SK-N-SH (cell line): ENCODE measurements around the gene PRKN. TPM values are rescaled to one million over a fixed set of nuclear protein-coding genes. Genes with fewer than 3 reads are reported as not detected.

Experiments
- CTCF ChIA-PET: fragments of 300-600, 350-600 bp; formaldehyde crosslinking; extraction: SDS; loops from one replicate; lab custom pipeline; 2021; lab: Yijun Ruan, JAX
- POLR2A ChIA-PET: fragments of 350-600 bp; sonication (Branson Sonifier 250); formaldehyde crosslinking; extraction: SDS; loops from one replicate; lab custom pipeline; 2020; ENCODE audit warnings: antibody characterized with exemption, inconsistent platforms; lab: Yijun Ruan, JAX
- DNase-seq: peaks from one replicate; pipeline ENCODE4 v3.0.0; 2012
- H2AFZ ChIP-seq: fragments of 200-600 bp; sonication (generic); 2 replicates; pipeline ENCODE4 v1.8.1; 2016; ENCODE audit warnings: antibody characterized with exemption, mild to moderate bottlenecking, low read depth
- H3F3A ChIP-seq: fragments of 200-600 bp; sonication (generic); replicated peaks from 2 replicates; pipeline ENCODE3; 2016; ENCODE audit warnings: antibody characterized with exemption, mild to moderate bottlenecking; ENCODE audit not compliant: insufficient read depth
- H3K27ac ChIP-seq, 2 experiments: fragments of 200-500 bp in 1 of 2; fragments of 200-600 bp in 1 of 2; sonication (Bioruptor generic) in 1 of 2; sonication (generic), shearing (Covaris generic) in 1 of 2; 2 replicates each; pipeline versions ENCODE4 v1.5.1 to v1.6.1; 2014 to 2016; ENCODE audit warnings: low read depth in 2 of 2, inconsistent platforms in 1 of 2, low read length in 1 of 2, mild to moderate bottlenecking in 1 of 2, mixed read lengths in 1 of 2
- H3K27me3 ChIP-seq: fragments of 200-600 bp; sonication (generic), shearing (Covaris generic); 2 replicates; pipeline ENCODE4 v1.6.1; 2016; ENCODE audit warnings: mixed run types; ENCODE audit not compliant: insufficient read depth
- H3K36me3 ChIP-seq, 2 experiments: fragments of 200-500 bp in 1 of 2; fragments of 200-600 bp in 1 of 2; sonication (Bioruptor generic) in 1 of 2; sonication (generic) in 1 of 2; replicated peaks in 1 of 2; 2 replicates each; pipeline versions ENCODE3 to v1.5.1; 2014 to 2016; ENCODE audit warnings: low read length in 1 of 2, mild to moderate bottlenecking in 1 of 2; ENCODE audit not compliant: insufficient read depth in 2 of 2, control insufficient read depth in 1 of 2
- H3K4me1 ChIP-seq, 2 experiments: fragments of 200-500 bp in 1 of 2; fragments of 200-600 bp in 1 of 2; sonication (Bioruptor generic) in 1 of 2; sonication (generic), shearing (Covaris generic) in 1 of 2; 2 replicates each; pipeline versions ENCODE4 v1.5.1 to v1.6.1; 2014 to 2016; ENCODE audit warnings: low read depth in 1 of 2, low read length in 1 of 2, mixed run types in 1 of 2; ENCODE audit not compliant: insufficient read depth in 2 of 2, control insufficient read depth in 1 of 2
- H3K4me2 ChIP-seq: fragments of 200-600 bp; sonication (generic), shearing (Covaris generic); 2 replicates; pipeline ENCODE4 v1.6.1; 2017; ENCODE audit warnings: mixed run types
- H3K4me3 ChIP-seq, 2 experiments: fragments of 200-500 bp in 1 of 2; fragments of 200-600 bp in 1 of 2; sonication (Bioruptor generic) in 1 of 2; sonication (generic), shearing (Covaris generic) in 1 of 2; 2 replicates each; pipeline versions ENCODE4 v1.5.1 to v1.8.1; 2014 to 2016; ENCODE audit warnings: low read depth in 2 of 2, inconsistent platforms in 1 of 2, low read length in 1 of 2, mild to moderate bottlenecking in 1 of 2, mixed read lengths in 1 of 2, moderate library complexity in 1 of 2
- H3K79me2 ChIP-seq: fragments of 200-600 bp; sonication (generic); 2 replicates; pipeline ENCODE4 v1.8.1; 2017; ENCODE audit warnings: mild to moderate bottlenecking; ENCODE audit not compliant: insufficient read depth
- H3K9ac ChIP-seq: fragments of 200-600 bp; sonication (generic); 2 replicates; pipeline ENCODE4 v1.6.1; 2017; ENCODE audit warnings: mixed run types
- H3K9me2 ChIP-seq: fragments of 200-600 bp; sonication (generic); 2 replicates; pipeline ENCODE4 v1.6.1; 2017; ENCODE audit warnings: mixed run types
- H3K9me3 ChIP-seq: fragments of 200-600 bp; sonication (generic); 2 replicates; pipeline ENCODE4 v1.6.1; 2017; ENCODE audit warnings: mixed run types, mild to moderate bottlenecking, moderate library complexity
- H4K20me1 ChIP-seq: fragments of 200-600 bp; sonication (generic); 2 replicates; pipeline ENCODE4 v1.6.1; 2017; ENCODE audit warnings: mild to moderate bottlenecking, mixed run types; ENCODE audit not compliant: insufficient read depth
- EP300 ChIP-seq, 2 experiments: IDR thresholded peaks; 2 replicates each; pipeline versions ENCODE4 v1.4.0 to v1.6.1; 2012; ENCODE audit warnings: borderline replicate concordance in 1 of 2, low read depth in 1 of 2, low read length in 1 of 2
- FOSL2 ChIP-seq: IDR thresholded peaks from 2 replicates; pipeline ENCODE4 v1.4.0; 2012; ENCODE audit warnings: low read depth, mild to moderate bottlenecking, moderate library complexity, borderline replicate concordance
- FOXM1 ChIP-seq: IDR thresholded peaks from 2 replicates; pipeline ENCODE4 v1.4.0; 2012; ENCODE audit warnings: low read depth, mild to moderate bottlenecking
- GABPA ChIP-seq: IDR thresholded peaks from 2 replicates; pipeline ENCODE4 v1.4.0; 2012; ENCODE audit warnings: low read depth, mild to moderate bottlenecking
- GATA2 ChIP-seq: sonication (generic); formaldehyde crosslinking; IDR thresholded peaks from 2 replicates; pipeline ENCODE4 v1.5.0; 2020; ENCODE audit warnings: mild to moderate bottlenecking, missing genetic modification reagents
- NRF1 ChIP-seq: IDR thresholded peaks from 2 replicates; pipeline ENCODE4 v1.6.1; 2012; ENCODE audit warnings: low read depth, mild to moderate bottlenecking, low read length
- RAD21 ChIP-seq: IDR thresholded peaks from 2 replicates; pipeline ENCODE4 v1.6.1; 2012; ENCODE audit warnings: mild to moderate bottlenecking, low read length
- RCOR1 ChIP-seq: fragments of 150-350 bp; IDR thresholded peaks from 2 replicates; pipeline ENCODE4 v1.6.1; 2017; ENCODE audit warnings: antibody characterized with exemption, low read length
- RFX5 ChIP-seq: IDR thresholded peaks from 2 replicates; pipeline ENCODE4 v1.6.1; 2012; ENCODE audit warnings: mild to moderate bottlenecking, improper control_type of control experiment, low read length
- RXRA ChIP-seq: IDR thresholded peaks from 2 replicates; pipeline ENCODE4 v1.4.0; 2012; ENCODE audit warnings: low read depth, mild to moderate bottlenecking, borderline replicate concordance
- SIN3A ChIP-seq: IDR thresholded peaks from 2 replicates; pipeline ENCODE4 v1.6.1; 2012; ENCODE audit warnings: low read depth, mild to moderate bottlenecking, low read length, moderate library complexity, borderline replicate concordance
- SMC3 ChIP-seq: IDR thresholded peaks from 2 replicates; pipeline ENCODE4 v1.6.1; 2012; ENCODE audit warnings: low read depth, low read length, improper control_type of control experiment
- TAF1 ChIP-seq: IDR thresholded peaks from 2 replicates; pipeline ENCODE4 v1.6.1; 2012; ENCODE audit warnings: low read depth, mild to moderate bottlenecking, low read length, moderate library complexity, borderline replicate concordance
- TCF12 ChIP-seq: IDR thresholded peaks from 2 replicates; pipeline ENCODE4 v1.4.0; 2012
- TEAD4 ChIP-seq: IDR thresholded peaks from 2 replicates; pipeline ENCODE4 v1.4.0; 2012; ENCODE audit warnings: mild to moderate bottlenecking, borderline replicate concordance; ENCODE audit not compliant: insufficient read depth
- YY1 ChIP-seq: IDR thresholded peaks from 2 replicates; pipeline ENCODE4 v1.4.0; 2012; ENCODE audit warnings: low read depth, mild to moderate bottlenecking
- WGBS: methylation state at CpG from one replicate; pipeline ENCODE4 v1.1.6; 2017; ENCODE audit warnings: low lambda C conversion rate; 5-methylcytosine and 5-hydroxymethylcytosine counted together
- polyA plus RNA-seq, 3 experiments: library from polyadenylated mRNA; depleted of rRNA; stranded (reverse); fragments of >200 nt; gene quantifications; 2 replicates each; pipeline ENCODE4 v1.2.3, GENCODE V29; 2012
- TF ChIP-seq, protein P1 (sequence below): IDR thresholded peaks from 2 replicates; pipeline ENCODE4 v1.4.0; 2012; ENCODE audit warnings: low read depth
- TF ChIP-seq, protein P2 (sequence below): fragments of 150-350 bp; IDR thresholded peaks from 2 replicates; pipeline ENCODE4 v1.6.1; 2016; ENCODE audit warnings: mild to moderate bottlenecking, low read depth, low read length
- TF ChIP-seq, protein P3 (sequence below): IDR thresholded peaks from 2 replicates; pipeline ENCODE4 v1.4.0; 2012; ENCODE audit warnings: low read depth, borderline replicate concordance
- TF ChIP-seq, protein P4 (sequence below): fragments of 150-350 bp; IDR thresholded peaks from 2 replicates; pipeline ENCODE4 v1.6.1; 2017; ENCODE audit warnings: antibody characterized with exemption, low read length, low read depth, borderline replicate concordance

PRKN gene
- polyA plus RNA-seq, 1 of the 3 experiments (the other 2 are of a cell fraction): 0.76 TPM

DNA sequence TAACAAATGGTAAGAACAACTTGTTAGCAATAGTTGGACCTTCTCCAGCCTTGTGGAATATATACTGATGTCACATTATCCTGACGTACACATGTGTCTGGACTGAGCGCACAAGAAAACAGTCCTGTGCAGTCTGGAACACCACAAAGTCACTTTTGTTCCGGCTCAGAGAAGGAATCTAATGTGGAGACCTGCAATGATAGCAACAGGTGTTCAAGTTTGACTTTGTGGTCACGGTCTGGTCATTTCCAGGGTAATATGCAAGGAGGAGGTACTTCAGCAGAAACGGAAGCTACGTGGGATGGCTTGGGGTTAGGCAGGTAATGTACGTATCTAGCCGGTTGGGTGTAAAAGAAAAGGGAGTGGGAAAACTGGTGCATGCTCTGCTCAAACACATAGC lies 766.5 kb downstream of the PRKN start:
- DNase-seq: no peak
- no peaks in the 10 kb centered on the region for H3F3A ChIP-seq
- no peak overlapping the region for H3K4me2 ChIP-seq
- H3K4me3 ChIP-seq: no peak overlapping the region
- no peaks in the 10 kb centered on the region for H4K20me1 ChIP-seq
- no peak overlapping the region for H2AFZ ChIP-seq
- H3K9me3 ChIP-seq: no peaks in the 10 kb centered on the region
- CTCF ChIA-PET: no interaction called here
- WGBS: 64% methylated on average over 8 of the region's 8 CpGs
- TF ChIP-seq, protein P1, sequence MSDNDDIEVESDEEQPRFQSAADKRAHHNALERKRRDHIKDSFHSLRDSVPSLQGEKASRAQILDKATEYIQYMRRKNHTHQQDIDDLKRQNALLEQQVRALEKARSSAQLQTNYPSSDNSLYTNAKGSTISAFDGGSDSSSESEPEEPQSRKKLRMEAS: no peak
- TF ChIP-seq, protein P2, sequence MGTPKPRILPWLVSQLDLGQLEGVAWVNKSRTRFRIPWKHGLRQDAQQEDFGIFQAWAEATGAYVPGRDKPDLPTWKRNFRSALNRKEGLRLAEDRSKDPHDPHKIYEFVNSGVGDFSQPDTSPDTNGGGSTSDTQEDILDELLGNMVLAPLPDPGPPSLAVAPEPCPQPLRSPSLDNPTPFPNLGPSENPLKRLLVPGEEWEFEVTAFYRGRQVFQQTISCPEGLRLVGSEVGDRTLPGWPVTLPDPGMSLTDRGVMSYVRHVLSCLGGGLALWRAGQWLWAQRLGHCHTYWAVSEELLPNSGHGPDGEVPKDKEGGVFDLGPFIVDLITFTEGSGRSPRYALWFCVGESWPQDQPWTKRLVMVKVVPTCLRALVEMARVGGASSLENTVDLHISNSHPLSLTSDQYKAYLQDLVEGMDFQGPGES: no peak
- TF ChIP-seq SIN3A (no peak), YY1 (no peak), RAD21 (no peak), TCF12 (no peak), RXRA (no peak), RFX5 (no peak), FOSL2 (no peak), SMC3 (no peak), RCOR1 (no peak), NRF1 (no peak), GABPA (no peak), EP300 (IDR thresholded peaks at IDR 0.05; ENCODE audit: borderline replicate concordance in 1 of 2, low read depth in 1 of 2, low read length in 1 of 2) (no peak), TEAD4 (no peak), GATA2 (CRISPR knock-in tag) (no peak), FOXM1 (no peak), TAF1 (no peak)
- TF ChIP-seq, protein P3, sequence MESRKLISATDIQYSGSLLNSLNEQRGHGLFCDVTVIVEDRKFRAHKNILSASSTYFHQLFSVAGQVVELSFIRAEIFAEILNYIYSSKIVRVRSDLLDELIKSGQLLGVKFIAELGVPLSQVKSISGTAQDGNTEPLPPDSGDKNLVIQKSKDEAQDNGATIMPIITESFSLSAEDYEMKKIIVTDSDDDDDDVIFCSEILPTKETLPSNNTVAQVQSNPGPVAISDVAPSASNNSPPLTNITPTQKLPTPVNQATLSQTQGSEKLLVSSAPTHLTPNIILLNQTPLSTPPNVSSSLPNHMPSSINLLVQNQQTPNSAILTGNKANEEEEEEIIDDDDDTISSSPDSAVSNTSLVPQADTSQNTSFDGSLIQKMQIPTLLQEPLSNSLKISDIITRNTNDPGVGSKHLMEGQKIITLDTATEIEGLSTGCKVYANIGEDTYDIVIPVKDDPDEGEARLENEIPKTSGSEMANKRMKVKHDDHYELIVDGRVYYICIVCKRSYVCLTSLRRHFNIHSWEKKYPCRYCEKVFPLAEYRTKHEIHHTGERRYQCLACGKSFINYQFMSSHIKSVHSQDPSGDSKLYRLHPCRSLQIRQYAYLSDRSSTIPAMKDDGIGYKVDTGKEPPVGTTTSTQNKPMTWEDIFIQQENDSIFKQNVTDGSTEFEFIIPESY: no peak
- TF ChIP-seq, protein P4, sequence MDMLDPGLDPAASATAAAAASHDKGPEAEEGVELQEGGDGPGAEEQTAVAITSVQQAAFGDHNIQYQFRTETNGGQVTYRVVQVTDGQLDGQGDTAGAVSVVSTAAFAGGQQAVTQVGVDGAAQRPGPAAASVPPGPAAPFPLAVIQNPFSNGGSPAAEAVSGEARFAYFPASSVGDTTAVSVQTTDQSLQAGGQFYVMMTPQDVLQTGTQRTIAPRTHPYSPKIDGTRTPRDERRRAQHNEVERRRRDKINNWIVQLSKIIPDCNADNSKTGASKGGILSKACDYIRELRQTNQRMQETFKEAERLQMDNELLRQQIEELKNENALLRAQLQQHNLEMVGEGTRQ: no peak
- no peaks in the 10 kb centered on the region for H3K9me2 ChIP-seq
- H3K79me2 ChIP-seq: no peaks in the 10 kb centered on the region
- no peaks in the 10 kb centered on the region for H3K4me1 ChIP-seq
- H3K36me3 ChIP-seq: no peaks in the 10 kb centered on the region
- no peaks in the 10 kb centered on the region for H3K27me3 ChIP-seq
- no peak overlapping the region for H3K27ac ChIP-seq
- H3K9ac ChIP-seq: no peak overlapping the region
- POLR2A ChIA-PET: no interaction called here
